Measurements from ENCODE around the gene MRPS6. TPM values are rescaled to one million over a fixed set of nuclear protein-coding genes. Genes with fewer than 3 reads are reported as not detected.
A peak's percentile ranks its signal among the peaks of the same experiment; 100 is the strongest.

The MRPS6 gene
- total RNA-seq, 1 experiment from 2014 or later: 56.8 TPM

DNA sequence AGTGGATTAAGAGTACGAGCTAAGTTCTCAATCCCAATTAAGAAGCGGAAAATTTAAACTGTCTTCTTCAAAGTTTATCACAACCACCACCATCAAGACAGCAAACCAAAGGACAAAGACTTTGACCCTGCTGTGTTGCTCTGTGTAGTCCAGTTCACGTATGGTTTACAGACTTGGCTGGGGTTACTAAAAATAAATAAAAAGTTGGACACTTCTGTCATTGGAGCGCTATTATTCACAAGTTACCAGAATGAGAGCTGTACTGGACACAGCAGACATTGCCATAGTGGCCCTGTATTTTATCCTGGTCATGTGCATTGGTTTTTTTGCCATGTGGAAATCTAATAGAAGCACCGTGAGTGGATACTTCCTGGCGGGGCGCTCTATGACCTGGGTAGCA, 21.6 kb downstream of the MRPS6 start:
- Histone ChIP-seq H2AFZ (ENCODE audit: low read length) (no peak overlapping the region), H3K27me3 (ENCODE audit: low read length) (no peaks in the 10 kb centered on the region), H3K36me3 (ENCODE audit: insufficient read depth, low read length) (peaks cover 70% of the 10 kb centered on the region), H3K27ac (ENCODE audit: low read length) (no peak overlapping the region), H3K9ac (ENCODE audit: low read length) (no peak overlapping the region), H3K79me2 (ENCODE audit: low read length) (peaks cover 99% of the 10 kb centered on the region), H3K4me3 (ENCODE audit: low read length) (no peak overlapping the region), H3K9me3 (ENCODE audit: low read length) (no peaks in the 10 kb centered on the region), H3K4me2 (ENCODE audit: low read depth, low read length, poor library complexity, severe bottlenecking) (no peak overlapping the region), H3K4me1 (ENCODE audit: low read length) (peaks cover 86% of the 10 kb centered on the region), H4K20me1 (ENCODE audit: insufficient read depth, low read depth, low read length) (peaks cover 13% of the 10 kb centered on the region), H3K9me2 (replicated peaks; ENCODE audit: insufficient read depth, low read length) (no peaks in the 10 kb centered on the region)
- no peak for DNase-seq

DNA sequence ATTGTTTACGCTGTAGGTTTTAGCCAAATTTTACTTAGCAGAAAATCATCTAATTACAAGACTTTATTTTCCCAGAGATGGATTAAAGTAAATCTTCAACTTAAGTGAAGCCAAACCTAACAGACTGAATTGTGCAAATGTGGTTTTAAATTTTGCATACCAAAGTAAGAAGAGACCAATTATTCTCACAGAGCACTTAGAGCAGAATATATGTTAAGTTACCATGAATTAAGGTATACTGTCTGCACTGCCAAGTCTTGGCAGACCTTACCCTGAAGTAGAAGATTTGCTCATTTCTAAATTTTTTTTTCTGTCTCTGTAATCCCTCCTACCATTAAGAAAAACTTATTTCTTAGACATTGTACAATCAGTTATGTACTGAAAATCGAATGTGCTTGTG, 24.1 kb downstream of the MRPS6 start:
- H3K4me1 ChIP-seq (ENCODE audit: low read length): peaks cover 80% of the 10 kb centered on the region
- H3K4me3 ChIP-seq (ENCODE audit: low read length): peak overlapping the region; percentile 11; the same call in 1 of the 2 replicates
- H3K27me3 ChIP-seq (ENCODE audit: low read length): no peaks in the 10 kb centered on the region
- H3K4me2 ChIP-seq (ENCODE audit: low read depth, low read length, poor library complexity, severe bottlenecking): peak overlapping the region; percentile 55
- peak overlapping the region; percentile 63 for H3K27ac ChIP-seq (ENCODE audit: low read length)
- no peaks in the 10 kb centered on the region for H3K9me3 ChIP-seq (ENCODE audit: low read length)
- H3K9me2 ChIP-seq (replicated peaks; ENCODE audit: insufficient read depth, low read length): no peaks in the 10 kb centered on the region
- no peak overlapping the region for H3K9ac ChIP-seq (ENCODE audit: low read length)
- peaks cover 100% of the 10 kb centered on the region for H3K79me2 ChIP-seq (ENCODE audit: low read length)
- H3K36me3 ChIP-seq (ENCODE audit: insufficient read depth, low read length): peaks cover 82% of the 10 kb centered on the region
- H4K20me1 ChIP-seq (ENCODE audit: insufficient read depth, low read depth, low read length): peaks cover 11% of the 10 kb centered on the region; the same call in 1 of the 2 replicates
- no peak overlapping the region for H2AFZ ChIP-seq (ENCODE audit: low read length)
- peak; percentile 56 for DNase-seq

GRCh38 chr21:34100337-34100736, 27.0 kb downstream of the MRPS6 start:
- no peaks in the 10 kb centered on the region for H3K27me3 ChIP-seq (ENCODE audit: low read length)
- H3K9ac ChIP-seq (ENCODE audit: low read length): no peak overlapping the region
- DNase-seq: no peak
- no peak overlapping the region for H2AFZ ChIP-seq (ENCODE audit: low read length)
- H3K27ac ChIP-seq (ENCODE audit: low read length): peak overlapping the region; percentile 9; the same call in 1 of the 2 replicates
- peaks cover 10% of the 10 kb centered on the region; the same call in 1 of the 2 replicates for H4K20me1 ChIP-seq (ENCODE audit: insufficient read depth, low read depth, low read length)
- peaks cover 100% of the 10 kb centered on the region for H3K79me2 ChIP-seq (ENCODE audit: low read length)
- H3K36me3 ChIP-seq (ENCODE audit: insufficient read depth, low read length): peaks cover 70% of the 10 kb centered on the region
- peaks cover 83% of the 10 kb centered on the region for H3K4me1 ChIP-seq (ENCODE audit: low read length)
- no peak overlapping the region for H3K4me2 ChIP-seq (ENCODE audit: low read depth, low read length, poor library complexity, severe bottlenecking)
- no peak overlapping the region for H3K4me3 ChIP-seq (ENCODE audit: low read length)
- H3K9me2 ChIP-seq (replicated peaks; ENCODE audit: insufficient read depth, low read length): no peaks in the 10 kb centered on the region
- H3K9me3 ChIP-seq (ENCODE audit: low read length): no peaks in the 10 kb centered on the region

DNA sequence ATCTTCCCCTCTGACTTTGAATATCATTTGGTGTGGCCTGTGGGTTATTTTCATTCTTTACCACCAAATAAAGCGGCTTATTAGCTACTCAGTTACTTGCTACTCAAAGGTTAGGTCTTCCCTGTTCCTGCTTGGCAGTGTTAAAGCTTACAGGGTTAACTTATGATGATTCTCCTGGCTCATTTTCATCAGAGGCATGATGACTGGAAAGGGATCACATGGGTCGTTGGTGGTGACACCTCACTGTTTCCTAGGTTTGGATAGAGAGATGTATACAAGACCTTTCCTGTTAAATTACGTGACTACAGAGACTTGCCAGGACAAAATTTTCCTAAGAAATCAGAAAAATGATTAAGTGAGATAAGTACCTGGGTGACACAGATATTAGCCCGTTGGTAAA, 27.4 kb downstream of the MRPS6 start:
- H3K4me2 ChIP-seq (ENCODE audit: low read depth, low read length, poor library complexity, severe bottlenecking): no peak overlapping the region
- H3K9me2 ChIP-seq (replicated peaks; ENCODE audit: insufficient read depth, low read length): no peaks in the 10 kb centered on the region
- H3K4me1 ChIP-seq (ENCODE audit: low read length): peaks cover 79% of the 10 kb centered on the region
- no peaks in the 10 kb centered on the region for H3K27me3 ChIP-seq (ENCODE audit: low read length)
- peak overlapping the region; percentile 9; the same call in 1 of the 2 replicates for H3K27ac ChIP-seq (ENCODE audit: low read length)
- peaks cover 67% of the 10 kb centered on the region for H3K36me3 ChIP-seq (ENCODE audit: insufficient read depth, low read length)
- DNase-seq: no peak
- H3K9ac ChIP-seq (ENCODE audit: low read length): no peak overlapping the region
- H4K20me1 ChIP-seq (ENCODE audit: insufficient read depth, low read depth, low read length): peaks cover 7% of the 10 kb centered on the region; the same call in 1 of the 2 replicates
- no peak overlapping the region for H2AFZ ChIP-seq (ENCODE audit: low read length)
- no peaks in the 10 kb centered on the region for H3K9me3 ChIP-seq (ENCODE audit: low read length)
- no peak overlapping the region for H3K4me3 ChIP-seq (ENCODE audit: low read length)
- H3K79me2 ChIP-seq (ENCODE audit: low read length): peaks cover 100% of the 10 kb centered on the region

GRCh38 chr21:34105947-34106541, 32.7 kb downstream of the MRPS6 start:
- no peaks in the 10 kb centered on the region; the same call in 1 of the 2 replicates for H4K20me1 ChIP-seq (ENCODE audit: insufficient read depth, low read depth, low read length)
- DNase-seq: no peak
- no peak overlapping the region for H3K4me2 ChIP-seq (ENCODE audit: low read depth, low read length, poor library complexity, severe bottlenecking)
- no peaks in the 10 kb centered on the region for H3K9me3 ChIP-seq (ENCODE audit: low read length)
- H2AFZ ChIP-seq (ENCODE audit: low read length): no peak overlapping the region
- no peak overlapping the region for H3K4me3 ChIP-seq (ENCODE audit: low read length)
- 0 out of 2 replicates have a peak overlapping the region, but pooled peaks have one; percentile 7 for H3K27ac ChIP-seq (ENCODE audit: low read length)
- H3K79me2 ChIP-seq (ENCODE audit: low read length): peaks cover 100% of the 10 kb centered on the region
- peaks cover 28% of the 10 kb centered on the region; the same call in 1 of the 2 replicates for H3K36me3 ChIP-seq (ENCODE audit: insufficient read depth, low read length)
- H3K9ac ChIP-seq (ENCODE audit: low read length): no peak overlapping the region
- H3K9me2 ChIP-seq (replicated peaks; ENCODE audit: insufficient read depth, low read length): no peaks in the 10 kb centered on the region
- no peaks in the 10 kb centered on the region for H3K27me3 ChIP-seq (ENCODE audit: low read length)
- H3K4me1 ChIP-seq (ENCODE audit: low read length): peaks cover 28% of the 10 kb centered on the region

- no peaks in the 10 kb centered on the region for H3K9me3 ChIP-seq (ENCODE audit: low read length)
These were observed 34.2 kb downstream of the MRPS6 start for GRCh38 chr21:34107606-34108005.

DNA sequence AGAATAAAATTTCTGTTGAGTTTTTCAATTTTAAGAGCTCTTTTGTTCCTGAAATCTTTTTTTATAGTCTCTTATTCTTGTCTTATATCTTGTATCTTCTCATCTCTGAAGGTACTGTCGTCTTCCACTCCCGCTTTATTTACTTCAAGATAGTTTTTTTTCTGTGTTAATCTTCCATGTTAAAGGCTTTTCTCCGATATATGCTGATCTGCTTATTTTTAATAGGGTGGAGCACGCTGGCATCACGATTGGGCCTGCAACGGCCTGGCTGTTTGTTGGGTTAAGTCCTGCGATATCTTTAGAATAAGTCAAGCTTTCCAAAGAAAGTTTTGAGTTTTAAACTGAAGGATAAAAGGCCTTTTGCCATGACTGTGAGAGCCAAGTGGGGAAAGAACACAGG, 35.7 kb downstream of the MRPS6 start:
- H3K36me3 ChIP-seq (ENCODE audit: insufficient read depth, low read length): 0 out of 2 replicates have a peak, but pooled peaks cover 11% of the 10 kb centered on the region
- H2AFZ ChIP-seq (ENCODE audit: low read length): no peak overlapping the region
- H3K9me3 ChIP-seq (ENCODE audit: low read length): no peaks in the 10 kb centered on the region
- H3K4me2 ChIP-seq (ENCODE audit: low read depth, low read length, poor library complexity, severe bottlenecking): no peak overlapping the region
- no peaks in the 10 kb centered on the region for H4K20me1 ChIP-seq (ENCODE audit: insufficient read depth, low read depth, low read length)
- no peak for DNase-seq
- H3K27ac ChIP-seq (ENCODE audit: low read length): no peak overlapping the region
- no peak overlapping the region for H3K9ac ChIP-seq (ENCODE audit: low read length)
- peaks cover 14% of the 10 kb centered on the region for H3K4me1 ChIP-seq (ENCODE audit: low read length)
- peaks cover 100% of the 10 kb centered on the region for H3K79me2 ChIP-seq (ENCODE audit: low read length)
- no peak overlapping the region for H3K4me3 ChIP-seq (ENCODE audit: low read length)
- H3K9me2 ChIP-seq (replicated peaks; ENCODE audit: insufficient read depth, low read length): no peaks in the 10 kb centered on the region
- H3K27me3 ChIP-seq (ENCODE audit: low read length): no peaks in the 10 kb centered on the region

More at GRCh38 chr21:34107606-34108005, 34.2 kb downstream of the MRPS6 start:
- Histone ChIP-seq H3K27me3 (ENCODE audit: low read length) (no peaks in the 10 kb centered on the region), H3K79me2 (ENCODE audit: low read length) (peaks cover 100% of the 10 kb centered on the region), H4K20me1 (ENCODE audit: insufficient read depth, low read depth, low read length) (no peaks in the 10 kb centered on the region; the same call in 1 of the 2 replicates), H3K9ac (ENCODE audit: low read length) (no peak overlapping the region), H3K36me3 (ENCODE audit: insufficient read depth, low read length) (peaks cover 16% of the 10 kb centered on the region; the same call in 1 of the 2 replicates), H3K4me2 (ENCODE audit: low read depth, low read length, poor library complexity, severe bottlenecking) (no peak overlapping the region), H2AFZ (ENCODE audit: low read length) (no peak overlapping the region), H3K4me1 (ENCODE audit: low read length) (peaks cover 23% of the 10 kb centered on the region), H3K4me3 (ENCODE audit: low read length) (no peak overlapping the region), H3K9me2 (replicated peaks; ENCODE audit: insufficient read depth, low read length) (no peaks in the 10 kb centered on the region), H3K27ac (ENCODE audit: low read length) (no peak overlapping the region)
- no peak for DNase-seq

DNA sequence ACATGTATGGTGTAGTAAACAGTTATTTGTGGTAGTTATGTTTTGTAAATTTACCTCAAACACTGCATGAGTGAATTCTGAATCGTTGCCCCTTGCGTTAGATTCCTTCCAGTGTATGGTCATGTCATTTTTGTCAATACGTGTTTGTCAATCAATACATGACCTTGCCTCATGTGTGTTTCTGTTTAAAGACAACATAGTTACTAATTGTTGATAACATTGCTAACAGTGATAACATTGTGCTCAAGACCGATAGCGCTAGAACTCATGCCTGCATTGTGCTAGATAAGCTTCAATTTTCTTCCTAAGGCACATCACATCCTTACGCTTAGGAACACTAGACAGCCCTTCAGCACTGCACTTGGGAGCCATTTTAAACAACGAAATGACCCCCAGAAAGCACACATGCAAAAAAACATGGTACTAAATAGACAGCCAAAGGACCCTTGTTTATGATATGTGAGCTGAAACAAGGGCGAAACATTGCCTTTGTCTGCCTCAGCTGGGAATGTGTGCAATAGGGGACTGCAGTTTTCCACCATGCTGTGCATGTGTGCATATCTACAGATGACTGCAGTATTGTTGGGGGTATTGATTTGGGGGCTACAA, 37.3 kb downstream of the MRPS6 start:
- Histone ChIP-seq H3K4me3 (ENCODE audit: low read length) (no peak overlapping the region), H3K4me2 (ENCODE audit: low read depth, low read length, poor library complexity, severe bottlenecking) (no peak overlapping the region), H3K9ac (ENCODE audit: low read length) (no peak overlapping the region), H3K27ac (ENCODE audit: low read length) (no peak overlapping the region), H4K20me1 (ENCODE audit: insufficient read depth, low read depth, low read length) (no peaks in the 10 kb centered on the region), H3K79me2 (ENCODE audit: low read length) (peaks cover 100% of the 10 kb centered on the region), H3K4me1 (ENCODE audit: low read length) (0 out of 2 replicates have a peak, but pooled peaks cover 8% of the 10 kb centered on the region), H2AFZ (ENCODE audit: low read length) (no peak overlapping the region), H3K27me3 (ENCODE audit: low read length) (no peaks in the 10 kb centered on the region), H3K9me2 (replicated peaks; ENCODE audit: insufficient read depth, low read length) (no peaks in the 10 kb centered on the region), H3K9me3 (ENCODE audit: low read length) (no peaks in the 10 kb centered on the region), H3K36me3 (ENCODE audit: insufficient read depth, low read length) (0 out of 2 replicates have a peak, but pooled peaks cover 7% of the 10 kb centered on the region)
- DNase-seq: no peak

All from Karpas-422 (cell line).